NCI-H146 treated with DMSO at 0.1 percent for 48 hours (cell line): Measurements from ENCODE around the gene TMEM221.
"Not testable (repeated sequence)": the region's sequence is repeated elsewhere in the genome, so short reads cannot be mapped to it uniquely, and the experiment has no call there.

ENCODE experiments used
- DNase-seq: peaks from one replicate; lab custom pipeline; 2025; ENCODE audit not compliant: unreplicated experiment; lab: John Stamatoyannopoulos, UW

The TMEM221 gene

DNA sequence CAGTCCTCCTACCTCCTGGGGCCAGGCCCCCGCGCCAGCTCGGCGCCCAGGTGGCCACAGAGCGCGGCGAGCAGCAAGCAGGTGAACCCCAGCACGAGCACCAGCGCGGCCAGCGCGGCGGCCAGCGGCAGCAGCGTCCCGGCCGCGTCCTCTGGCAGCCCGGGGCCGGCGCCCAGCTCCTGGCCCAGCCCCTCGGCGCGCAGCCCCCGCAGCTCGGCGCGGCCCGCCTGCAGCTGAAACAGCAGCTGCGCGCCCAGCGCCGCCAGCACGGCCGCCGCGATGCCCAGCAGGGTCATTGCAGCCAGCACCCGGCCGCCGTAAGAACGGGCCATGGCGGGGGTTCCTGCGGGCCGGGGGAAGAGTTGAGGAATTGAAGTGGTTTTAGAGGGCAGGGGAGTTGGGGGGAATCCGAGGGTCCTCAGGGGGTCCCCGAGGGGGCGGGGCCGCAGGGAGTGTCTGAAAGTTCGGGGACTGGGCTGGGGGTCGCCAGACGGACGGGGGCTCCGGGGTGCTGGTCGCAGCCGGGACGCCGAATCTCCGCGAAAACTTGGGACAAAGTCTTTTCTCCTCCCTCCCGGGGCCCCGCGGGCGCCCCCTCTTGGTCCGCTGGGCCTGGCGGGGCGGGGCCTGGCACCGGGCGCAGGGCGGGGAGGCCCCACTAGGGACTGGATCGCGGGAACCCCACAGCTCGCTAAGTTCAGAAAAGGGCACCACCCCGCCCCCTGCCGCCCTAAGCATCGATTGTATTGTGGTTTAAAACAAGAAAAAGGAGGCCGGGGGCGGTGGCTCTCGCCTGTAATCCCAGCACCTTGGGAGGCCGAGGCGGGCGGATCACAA lies at the start of gene TMEM221:
TMEM221 (minus strand) TSS at position 538 of the 837 bp plus-strand sequence; CDS start at position 332, 206 bp downstream.
- DNase-seq: no peak

DNA sequence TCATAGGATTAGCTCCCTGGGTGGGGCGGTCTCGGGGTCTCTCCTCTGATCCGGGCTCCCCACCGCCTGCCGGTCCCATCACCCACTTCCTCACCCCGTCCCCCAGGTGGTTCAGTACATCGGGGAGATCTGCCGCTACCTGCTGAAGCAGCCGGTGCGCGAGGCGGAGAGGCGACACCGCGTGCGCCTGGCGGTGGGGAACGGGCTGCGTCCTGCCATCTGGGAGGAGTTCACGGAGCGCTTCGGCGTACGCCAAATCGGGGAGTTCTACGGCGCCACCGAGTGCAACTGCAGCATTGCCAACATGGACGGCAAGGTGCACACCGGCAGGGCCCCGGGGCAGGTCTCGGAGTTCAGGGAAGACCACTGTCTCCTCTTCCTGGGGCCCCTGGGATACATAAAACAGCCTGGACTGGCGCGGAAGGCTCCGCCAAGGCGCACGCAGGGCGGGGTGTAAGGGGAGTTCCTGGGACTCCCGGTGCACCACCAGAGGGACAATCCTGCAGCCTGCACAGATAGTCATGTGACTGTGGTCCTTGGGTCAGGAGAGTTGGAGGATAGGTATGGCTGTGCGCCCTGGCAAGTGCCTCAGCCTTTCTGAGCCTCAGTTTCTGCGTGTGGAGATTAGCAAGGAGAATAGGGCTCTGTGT lies 48.8 kb upstream of the TMEM221 start:
- DNase-seq: no peak

DNA sequence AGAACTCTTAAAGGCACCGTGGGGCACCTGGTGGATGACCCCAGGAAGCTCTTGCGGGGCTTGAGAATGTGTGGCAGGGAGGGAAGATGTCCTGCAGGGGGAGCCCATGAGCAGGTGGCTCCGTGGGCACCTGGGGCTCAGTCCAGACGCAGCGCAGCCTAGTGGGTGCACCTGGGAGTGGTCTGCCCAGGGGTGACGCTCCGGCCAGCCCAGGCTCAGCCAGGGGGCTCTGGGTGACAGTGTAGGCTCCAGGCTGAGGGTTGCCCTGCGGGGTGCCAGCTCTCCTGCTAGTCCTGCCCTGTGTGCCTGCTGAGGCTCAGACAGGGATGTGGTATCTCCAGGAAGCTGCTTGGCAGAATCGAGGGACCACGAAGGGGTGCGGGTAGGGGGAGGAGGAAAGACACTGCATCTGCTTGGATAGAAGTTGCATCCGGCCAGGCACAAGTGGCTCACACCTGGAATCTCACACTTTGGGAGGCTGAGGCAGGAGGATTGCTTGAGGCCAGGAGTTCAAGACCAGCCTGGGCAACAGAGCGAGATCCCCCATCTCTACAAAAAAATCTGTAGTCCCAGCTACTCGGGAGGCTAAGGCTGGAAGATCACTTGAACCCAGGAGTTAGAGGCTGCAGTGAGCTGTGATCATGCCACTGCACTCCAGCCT lies 48.0 kb upstream of the TMEM221 start:
- DNase-seq: peak; percentile 41

DNA sequence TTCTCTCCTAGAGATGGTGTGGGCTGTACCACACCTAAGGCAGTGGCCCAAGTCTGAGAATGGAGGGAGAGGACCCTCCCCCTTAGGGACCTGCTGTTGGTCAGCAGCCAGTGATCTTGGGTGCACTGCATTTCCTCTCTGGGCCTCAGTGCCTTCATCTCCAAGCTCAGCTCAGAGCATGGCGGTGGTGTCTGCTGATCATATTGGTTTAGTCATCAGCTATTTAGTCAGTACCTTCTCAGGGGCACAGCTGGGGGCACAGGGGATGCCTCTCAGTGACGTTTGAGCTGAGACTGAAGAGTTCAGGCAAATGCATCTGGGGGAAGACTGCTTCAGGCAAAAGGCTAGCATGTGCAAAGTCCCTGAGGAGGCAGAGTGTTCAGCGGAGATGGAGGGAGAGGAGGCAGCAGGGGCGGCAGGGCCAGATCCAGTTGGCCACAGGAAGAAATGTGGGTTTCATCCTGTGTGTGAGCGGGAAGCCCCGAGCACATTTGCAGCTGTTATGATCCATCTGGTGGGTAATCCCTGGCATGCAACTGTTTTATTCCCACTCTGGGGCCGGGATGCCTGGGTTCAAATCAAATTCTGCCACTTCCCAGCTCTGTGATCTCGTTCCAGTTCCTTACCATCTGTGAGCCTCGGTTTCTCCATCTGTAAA lies 47.3 kb upstream of the TMEM221 start:
- DNase-seq: no peak

DNA sequence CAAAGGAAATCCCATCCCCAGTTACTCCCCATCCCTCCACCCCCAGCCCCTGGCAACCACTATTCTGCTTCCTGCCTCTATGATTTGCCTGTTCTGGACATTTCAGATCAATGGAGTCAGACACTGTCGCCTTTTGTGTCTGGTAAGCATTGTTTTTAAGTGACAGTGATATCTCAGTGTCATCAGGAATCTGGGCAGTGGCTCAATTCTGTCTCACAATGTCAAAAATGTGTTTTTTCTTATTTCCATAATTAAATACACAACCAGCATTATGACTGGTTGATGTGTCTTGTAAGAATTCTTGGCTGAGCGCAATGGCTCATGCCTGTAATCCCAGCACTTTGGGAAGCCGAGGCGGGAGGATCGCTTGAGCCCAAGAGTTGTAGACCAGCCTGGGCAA lies 42.8 kb upstream of the TMEM221 start:
- no peak for DNase-seq

DNA sequence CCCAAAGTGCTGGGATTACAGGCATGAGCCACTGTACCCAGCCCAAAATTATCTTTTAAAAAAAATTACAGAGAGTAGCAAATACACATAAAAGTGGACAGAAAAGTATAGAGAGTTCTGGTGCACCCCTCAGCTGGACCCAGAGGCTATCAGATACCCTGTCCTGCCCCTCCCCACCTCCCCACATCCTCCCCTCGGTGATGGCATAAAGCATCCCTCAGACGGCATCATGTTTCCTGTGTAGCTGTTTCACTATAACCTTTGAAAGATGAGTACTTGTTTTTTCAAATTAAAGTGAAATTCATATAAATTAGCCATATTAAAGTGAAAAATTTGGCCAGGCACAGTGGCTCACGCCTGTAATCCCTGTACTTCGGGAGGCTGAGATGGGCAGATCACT lies 41.9 kb upstream of the TMEM221 start:
- DNase-seq: no peak

DNA sequence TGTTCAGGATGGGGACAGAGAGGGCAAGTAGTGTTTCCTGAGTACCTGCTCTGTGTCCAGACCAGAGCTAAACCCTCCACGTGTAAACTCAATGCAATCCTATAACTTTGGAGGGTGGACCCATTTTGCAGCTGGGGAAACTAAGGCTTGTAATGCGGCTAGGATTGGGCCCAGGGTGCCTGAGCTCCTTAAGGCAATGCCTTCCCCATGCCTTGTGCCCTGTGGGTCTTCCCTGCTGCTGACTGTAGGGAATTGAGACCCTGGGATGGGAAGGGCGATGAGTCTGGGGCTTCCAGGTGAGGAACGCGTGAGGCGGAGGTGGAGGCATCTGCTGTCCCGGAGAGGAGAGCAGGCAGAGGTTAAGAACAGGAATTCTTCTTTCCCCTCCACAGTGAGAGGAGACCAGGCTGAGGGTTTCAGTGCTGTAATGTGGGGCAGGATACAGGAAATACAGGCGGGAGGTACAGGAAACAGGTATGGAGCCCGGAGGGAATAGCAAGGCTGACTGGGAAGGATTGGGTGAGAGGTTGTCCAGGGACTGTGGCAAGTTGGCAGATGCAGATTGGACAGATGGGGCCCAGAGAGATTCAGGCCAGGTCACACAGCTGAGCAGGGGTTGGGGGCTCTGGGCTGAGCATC lies 41.0 kb upstream of the TMEM221 start:
- DNase-seq: no peak

DNA sequence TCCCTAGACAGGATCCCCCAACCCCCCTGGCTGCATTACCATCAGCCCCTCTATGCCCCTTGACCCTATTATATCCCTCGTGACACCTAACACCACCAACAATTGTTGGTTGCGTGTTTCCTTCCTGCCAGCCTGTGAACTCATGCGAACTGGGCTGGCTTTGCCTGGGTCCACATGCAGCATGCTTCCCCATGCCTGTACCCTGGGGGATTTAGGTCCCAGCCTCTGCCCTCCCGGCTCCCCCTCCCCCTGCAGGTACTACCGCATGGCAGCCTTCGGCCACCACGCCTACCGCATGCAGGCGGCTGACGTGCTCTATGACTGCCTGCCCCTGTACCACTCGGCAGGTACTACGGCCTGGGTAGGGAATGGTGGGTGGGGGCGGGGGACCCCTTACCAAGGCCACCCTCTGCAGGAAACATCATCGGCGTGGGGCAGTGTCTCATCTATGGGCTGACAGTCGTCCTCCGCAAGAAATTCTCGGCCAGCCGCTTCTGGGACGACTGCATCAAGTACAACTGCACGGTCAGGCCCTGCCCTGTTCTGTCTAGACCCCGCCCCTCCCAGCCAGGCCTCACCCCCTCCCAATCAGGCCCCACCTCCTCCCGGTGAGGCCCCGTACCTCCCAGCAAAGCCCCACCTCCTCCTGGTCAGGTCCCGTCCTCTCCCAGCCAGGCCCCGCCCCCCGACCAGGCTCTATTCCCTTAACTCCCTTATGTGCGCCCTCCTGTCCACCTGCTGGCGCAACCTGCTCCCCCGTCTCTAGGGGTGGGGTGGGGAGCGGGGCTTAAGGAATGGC lies 40.3 kb upstream of the TMEM221 start:
- peak; percentile 76 for DNase-seq

DNA sequence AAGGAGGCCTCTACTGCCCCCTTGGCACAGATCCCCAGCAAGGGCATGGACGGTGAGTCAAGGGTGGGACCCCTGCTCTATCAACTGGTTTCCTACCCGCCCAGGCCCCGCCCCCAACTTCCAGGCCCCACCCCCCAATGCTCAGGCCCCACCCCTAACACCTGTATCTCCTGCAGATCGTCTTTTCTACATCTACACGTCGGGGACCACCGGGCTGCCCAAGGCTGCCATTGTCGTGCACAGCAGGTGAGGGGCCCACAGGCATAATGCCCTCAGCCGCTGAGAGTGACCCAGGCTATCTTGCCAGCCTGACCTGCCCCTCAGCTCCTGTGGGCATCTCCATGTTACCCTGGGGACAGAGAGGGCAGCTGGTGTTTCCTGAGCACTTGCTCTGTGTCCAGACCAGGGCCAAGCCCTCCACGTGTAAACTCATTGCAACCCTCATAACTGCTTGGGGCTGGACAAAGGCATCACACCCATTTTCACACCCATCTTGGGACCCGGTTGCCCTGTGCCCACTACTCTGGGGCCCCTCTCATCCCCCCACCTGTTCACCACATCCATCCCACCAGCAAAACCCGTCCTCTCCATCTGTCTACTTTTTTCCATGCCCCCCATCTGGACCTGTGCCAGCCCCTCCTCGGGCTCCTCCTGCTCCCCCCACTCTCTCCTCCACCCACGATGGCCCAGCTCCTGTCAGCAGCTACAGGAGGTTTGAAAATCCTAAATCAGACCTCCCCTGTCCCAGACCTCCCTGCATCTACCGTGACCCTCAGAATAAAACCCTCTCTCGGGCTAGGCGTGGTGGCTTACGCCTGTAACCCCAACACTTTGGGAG lies 39.0 kb upstream of the TMEM221 start:
- DNase-seq: no peak

DNA sequence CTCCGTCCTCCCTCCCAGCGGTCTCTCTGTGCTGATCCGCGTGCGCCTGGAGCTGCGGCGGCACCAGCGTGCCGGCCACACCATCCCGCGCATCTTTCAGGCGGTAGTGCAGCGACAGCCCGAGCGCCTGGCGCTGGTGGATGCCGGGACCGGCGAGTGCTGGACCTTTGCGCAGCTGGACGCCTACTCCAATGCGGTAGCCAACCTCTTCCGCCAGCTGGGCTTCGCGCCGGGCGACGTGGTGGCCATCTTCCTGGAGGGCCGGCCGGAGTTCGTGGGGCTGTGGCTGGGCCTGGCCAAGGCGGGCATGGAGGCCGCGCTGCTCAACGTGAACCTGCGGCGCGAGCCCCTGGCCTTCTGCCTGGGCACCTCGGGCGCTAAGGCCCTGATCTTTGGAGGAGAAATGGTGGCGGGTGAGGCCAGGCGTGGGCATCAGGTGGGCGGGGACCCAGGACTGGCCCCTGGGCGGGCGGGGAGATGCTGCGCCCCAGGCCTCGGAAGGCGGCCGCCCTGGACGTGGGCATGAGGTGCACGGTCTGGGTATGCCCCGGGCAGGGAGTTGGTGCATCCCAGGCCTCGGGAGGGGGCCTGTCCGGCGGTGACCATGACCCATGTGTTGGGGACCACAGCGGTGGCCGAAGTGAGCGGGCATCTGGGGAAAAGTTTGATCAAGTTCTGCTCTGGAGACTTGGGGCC lies 38.2 kb upstream of the TMEM221 start:
- no peak for DNase-seq

DNA sequence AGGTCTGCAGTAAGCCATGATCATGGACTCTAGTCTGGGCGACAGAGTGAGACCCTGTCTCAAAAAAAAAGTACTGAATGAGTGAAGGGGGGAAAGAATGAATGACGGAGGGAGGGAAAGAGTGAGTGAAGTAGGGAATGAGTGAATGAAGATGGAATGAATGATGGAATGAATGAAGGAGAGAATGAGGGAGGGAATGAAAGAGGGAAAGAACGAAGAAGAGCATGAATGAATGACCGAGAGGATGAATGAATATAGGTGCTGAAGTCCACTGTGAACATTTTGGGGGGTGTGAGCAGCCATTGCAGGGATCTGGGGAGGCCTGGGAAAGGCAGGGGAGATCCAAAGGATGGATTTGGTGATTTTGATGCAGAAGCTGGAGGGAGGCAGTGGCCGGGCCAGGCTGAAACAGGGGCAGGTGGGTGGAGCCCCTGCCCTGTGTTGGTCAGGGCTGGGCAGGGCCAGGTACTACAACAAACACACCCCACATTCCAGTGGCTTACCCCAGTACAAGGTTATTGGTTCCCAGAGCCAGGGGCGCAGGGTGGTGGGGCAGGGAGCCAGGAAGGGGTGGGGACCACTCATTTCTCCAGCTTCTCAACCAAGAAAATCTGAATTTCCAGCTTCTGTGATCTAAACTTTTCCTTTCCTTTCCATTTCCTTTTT lies 36.2 kb upstream of the TMEM221 start:
- DNase-seq: no peak

DNA sequence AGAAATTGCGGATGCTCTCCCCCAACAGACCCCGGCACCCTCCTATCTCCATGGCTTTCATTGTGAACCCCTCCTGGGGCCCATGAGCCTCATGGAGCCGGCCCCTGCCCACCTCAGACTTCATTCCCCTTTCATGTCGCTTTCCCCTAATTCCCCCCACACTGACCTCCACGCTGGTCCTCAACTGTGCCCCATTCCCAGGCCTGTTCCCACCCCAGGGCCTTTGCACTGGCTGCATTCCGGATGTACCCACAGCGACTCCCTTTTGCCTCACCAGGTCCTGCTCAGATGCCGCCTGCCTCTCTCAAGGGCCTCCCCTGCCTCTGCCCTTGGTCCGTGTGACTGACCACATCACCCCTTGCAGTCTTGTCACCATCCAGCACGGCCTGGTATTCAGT lies 35.1 kb upstream of the TMEM221 start:
- DNase-seq: no peak

DNA sequence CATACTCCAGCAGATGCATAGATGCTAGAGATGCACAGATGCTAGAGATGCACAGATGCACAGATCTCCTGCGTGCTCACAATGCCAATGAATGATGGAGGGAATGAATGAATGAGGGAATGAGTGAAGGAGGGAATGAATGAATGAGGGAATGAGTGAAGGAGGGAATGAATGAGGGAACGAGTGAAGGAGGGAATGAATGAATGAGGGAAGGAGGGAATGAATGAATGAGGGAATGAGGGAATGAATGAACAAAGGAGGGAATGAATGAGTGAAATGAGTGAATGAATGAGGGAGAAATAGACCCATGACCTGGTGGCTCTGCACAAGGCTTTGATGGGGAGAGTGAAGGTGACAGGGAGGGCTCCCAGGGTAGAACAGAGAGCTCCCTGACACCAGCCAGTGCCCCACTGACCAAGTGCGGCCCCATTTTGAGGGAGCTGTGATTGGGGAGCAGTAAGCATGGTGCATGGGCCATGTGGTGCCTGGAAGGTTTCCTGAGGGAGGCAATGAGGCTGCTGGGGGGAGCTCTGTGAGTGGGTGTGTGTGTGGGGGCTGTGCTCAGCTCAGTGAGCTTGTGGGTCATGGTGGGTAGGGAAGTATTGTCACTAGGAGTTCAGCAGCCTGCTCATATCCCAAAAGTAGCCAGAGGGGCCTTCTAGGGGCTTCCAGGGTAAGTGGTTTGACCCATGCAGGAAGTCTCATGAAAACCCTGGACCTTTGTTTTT lies 34.6 kb upstream of the TMEM221 start:
- DNase-seq: no peak

DNA sequence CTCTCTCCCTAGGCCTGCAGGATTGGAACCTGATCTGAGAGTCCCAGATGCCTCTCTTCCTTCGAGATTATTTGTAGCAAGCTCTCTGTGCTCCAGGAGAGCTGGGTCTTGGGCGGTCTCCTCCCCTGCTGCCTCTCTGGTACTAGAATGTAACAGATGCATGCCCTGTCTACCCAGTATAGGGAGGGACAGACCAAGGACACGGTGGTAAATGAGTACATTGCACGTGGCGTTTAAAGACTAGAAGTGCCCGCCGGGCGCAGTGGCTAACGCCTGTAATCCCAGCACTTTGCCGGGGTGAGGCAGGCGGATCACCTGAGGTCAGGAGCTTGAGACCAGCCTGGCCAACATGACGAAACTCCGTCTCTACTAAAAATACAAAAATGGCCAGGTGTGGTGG lies 33.5 kb upstream of the TMEM221 start:
- no peak for DNase-seq

DNA sequence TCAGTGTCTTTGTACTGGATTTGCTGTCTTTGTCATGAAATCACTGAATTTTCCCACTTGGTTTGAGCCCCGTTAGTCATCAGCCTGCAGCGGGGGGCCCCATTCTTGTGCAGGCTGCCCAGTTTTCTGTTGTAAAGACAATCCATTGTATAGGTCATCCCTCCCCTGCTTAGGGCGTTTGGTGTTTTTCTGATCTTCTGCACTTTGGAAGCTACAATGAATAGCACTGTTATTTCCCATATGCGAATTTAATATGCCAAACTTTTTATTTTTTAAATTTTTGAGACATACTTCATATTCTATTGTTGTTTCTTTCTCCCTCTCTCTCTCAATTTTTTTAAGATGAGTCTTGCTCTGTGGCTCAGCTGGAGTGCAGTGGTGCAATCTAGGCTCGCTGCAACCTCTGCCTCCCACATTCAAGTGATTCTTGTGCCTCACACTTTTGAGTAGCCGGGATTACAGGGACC lies 30.9 kb upstream of the TMEM221 start:
- no peak for DNase-seq

DNA sequence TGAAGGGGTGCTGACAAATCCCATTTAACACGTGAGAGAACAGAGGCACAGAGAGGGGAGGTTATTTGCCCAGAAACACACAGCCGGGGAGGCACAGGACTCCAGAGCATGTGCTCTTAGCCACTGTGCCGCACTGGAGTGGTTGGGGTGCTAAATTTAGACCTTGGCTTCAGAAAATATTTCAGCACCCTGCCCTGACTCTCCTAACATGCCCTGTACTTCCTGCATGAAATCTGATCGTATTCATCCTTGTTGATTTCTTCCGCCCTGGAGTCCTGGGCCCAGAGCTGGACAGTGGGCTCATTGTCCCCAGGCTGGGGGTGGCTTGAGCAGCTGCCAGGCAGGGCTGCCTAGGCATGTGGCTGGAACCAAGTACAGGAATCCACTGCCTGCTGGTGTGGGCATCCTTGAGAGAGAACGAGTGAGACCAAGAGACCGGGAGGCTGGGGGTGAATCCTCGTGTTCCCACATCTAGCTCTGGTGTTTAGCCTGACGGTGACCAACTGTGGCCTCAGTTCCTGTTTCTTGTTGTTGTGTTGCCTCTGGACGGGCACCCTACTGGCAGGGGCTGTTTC lies 27.2 kb upstream of the TMEM221 start:
- DNase-seq: no peak

DNA sequence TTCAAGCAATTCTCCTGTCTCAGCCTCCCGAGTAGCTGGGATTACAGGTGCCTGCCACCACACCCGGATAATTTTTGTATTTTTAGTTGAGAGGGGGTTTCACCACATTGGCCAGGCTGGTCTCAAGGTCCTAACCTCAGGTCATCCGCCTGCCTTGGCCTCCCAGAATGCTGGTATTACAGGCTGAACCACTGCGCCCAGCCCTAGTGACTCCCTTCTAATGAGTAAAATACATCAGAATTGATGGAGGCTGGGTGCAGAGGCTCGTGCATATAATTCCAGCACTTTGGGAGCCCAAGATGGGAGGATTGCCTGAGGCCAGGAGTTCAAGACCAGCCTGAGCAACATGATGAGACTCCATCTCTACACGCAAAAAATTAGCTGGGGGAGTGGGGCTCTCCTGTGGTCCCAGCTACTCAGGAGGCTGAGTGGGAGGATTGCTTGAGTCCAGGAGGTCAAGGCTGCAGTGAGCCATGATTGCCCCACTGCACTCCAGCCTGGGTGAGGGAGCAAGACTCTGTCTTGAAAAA lies 26.6 kb upstream of the TMEM221 start:
- not testable (repeated sequence) for DNase-seq
